SK-N-SH treated with all-trans-retinoic acid at 6 μM for 48 hours (cell line): ENCODE results near the gene PHRF1.

Source experiments
- ATAC-seq: fragments of 200-7000 bp; cut with Tn5 transposase; 3 replicates; pipeline ENCODE4 v1.9.1; 2020; ENCODE audit warnings: mild to moderate bottlenecking, moderate library complexity
- BACH2 ChIP-seq: fragments of 250-450 bp; sonication (Bioruptor Pico); IDR thresholded peaks from 2 replicates; pipeline ENCODE4 v1.9.0; 2021; ENCODE audit warnings: mild to moderate bottlenecking, borderline replicate concordance
- CSDC2 ChIP-seq: fragments of 250-450 bp; sonication (Bioruptor Pico); IDR thresholded peaks from 2 replicates; pipeline ENCODE4 v1.5.0; 2020; ENCODE audit warnings: mild to moderate bottlenecking, moderate library complexity
- CSRNP3 ChIP-seq: fragments of 250-450 bp; sonication (Bioruptor Pico); IDR thresholded peaks from 2 replicates; pipeline ENCODE4 v1.5.1; 2021; ENCODE audit warnings: mild to moderate bottlenecking, moderate library complexity
- ESRRG ChIP-seq: fragments of 250-450 bp; sonication (Bioruptor Pico); IDR thresholded peaks from 2 replicates; pipeline ENCODE4 v1.6.1; 2021; ENCODE audit warnings: mild to moderate bottlenecking
- GLIS3 ChIP-seq: fragments of 250-450 bp; sonication (Bioruptor Pico); IDR thresholded peaks from 2 replicates; pipeline ENCODE4 v1.5.0; 2020; ENCODE audit warnings: mild to moderate bottlenecking, moderate library complexity
- ISL1 ChIP-seq: fragments of 250-450 bp; sonication (Bioruptor Pico); IDR thresholded peaks from 2 replicates; pipeline ENCODE4 v2.1.2; 2022; ENCODE audit warnings: mild to moderate bottlenecking, moderate library complexity
- OSR1 ChIP-seq: fragments of 250-450 bp; sonication (Bioruptor Pico); IDR thresholded peaks from 2 replicates; pipeline ENCODE4 v1.8.0; 2022; ENCODE audit warnings: moderate library complexity, mild to moderate bottlenecking, inconsistent platforms
- POU6F1 ChIP-seq: fragments of 250-450 bp; sonication (Bioruptor Pico); IDR thresholded peaks from 2 replicates; pipeline ENCODE4 v1.8.0; 2021; ENCODE audit warnings: low read depth, mild to moderate bottlenecking, moderate library complexity, borderline replicate concordance
- SNAI2 ChIP-seq: fragments of 250-450 bp; sonication (Bioruptor Pico); IDR thresholded peaks from 2 replicates; pipeline ENCODE4 v1.5.0; 2020; ENCODE audit warnings: mild to moderate bottlenecking, moderate library complexity
- TCF4 ChIP-seq: fragments of 250-450 bp; sonication (Bioruptor Pico); IDR thresholded peaks from 2 replicates; pipeline ENCODE4 v1.8.0; 2021; ENCODE audit warnings: mild to moderate bottlenecking, moderate library complexity, borderline replicate concordance
- TOX ChIP-seq: fragments of 250-450 bp; sonication (Bioruptor Pico); IDR thresholded peaks from 2 replicates; pipeline ENCODE4 v1.8.0; 2021; ENCODE audit warnings: mild to moderate bottlenecking, moderate library complexity, borderline replicate concordance
- ZC3H10 ChIP-seq: fragments of 250-450 bp; sonication (Bioruptor Pico); IDR thresholded peaks from 2 replicates; pipeline ENCODE4 v1.5.1; 2021; ENCODE audit warnings: mild to moderate bottlenecking, moderate library complexity
- ZFP3 ChIP-seq: fragments of 250-450 bp; sonication (Bioruptor Pico); IDR thresholded peaks from 2 replicates; pipeline ENCODE4 v1.5.0; 2020; ENCODE audit warnings: mild to moderate bottlenecking, moderate library complexity
- ZFP30 ChIP-seq: fragments of 450-650 bp; formaldehyde crosslinking; IDR thresholded peaks from 2 replicates; pipeline ENCODE4 v1.5.0; 2022; ENCODE audit warnings: mild to moderate bottlenecking, moderate library complexity
- ZNF565 ChIP-seq: fragments of 450-650 bp; formaldehyde crosslinking; conservative IDR thresholded peaks from 2 replicates; pipeline ENCODE4 v1.5.0; 2020; ENCODE audit warnings: low read depth, mild to moderate bottlenecking, moderate library complexity
- ZNF70 ChIP-seq: fragments of 450-650 bp; formaldehyde crosslinking; IDR thresholded peaks from 2 replicates; pipeline ENCODE4 v1.5.0; 2020; ENCODE audit warnings: mild to moderate bottlenecking, moderate library complexity
- ZNF8 ChIP-seq: fragments of 450-650 bp; formaldehyde crosslinking; IDR thresholded peaks from 2 replicates; pipeline ENCODE4 v1.5.0; 2020; ENCODE audit warnings: mild to moderate bottlenecking, moderate library complexity
- TF ChIP-seq, protein P1 (sequence below): fragments of 250-450 bp; sonication (Bioruptor Pico); IDR thresholded peaks from 2 replicates; pipeline ENCODE4 v1.5.1; 2020; ENCODE audit warnings: low read depth, mild to moderate bottlenecking, moderate library complexity
- TF ChIP-seq, protein P2 (sequence below): fragments of 250-450 bp; sonication (Bioruptor Pico); IDR thresholded peaks from 2 replicates; pipeline ENCODE4 v1.8.0; 2020; ENCODE audit warnings: mild to moderate bottlenecking, moderate library complexity, borderline replicate concordance
- TF ChIP-seq, protein P3 (sequence below): fragments of 250-450 bp; sonication (Bioruptor Pico); IDR thresholded peaks from 2 replicates; pipeline ENCODE4 v1.5.0; 2020; ENCODE audit warnings: mild to moderate bottlenecking, moderate library complexity

The PHRF1 gene

DNA sequence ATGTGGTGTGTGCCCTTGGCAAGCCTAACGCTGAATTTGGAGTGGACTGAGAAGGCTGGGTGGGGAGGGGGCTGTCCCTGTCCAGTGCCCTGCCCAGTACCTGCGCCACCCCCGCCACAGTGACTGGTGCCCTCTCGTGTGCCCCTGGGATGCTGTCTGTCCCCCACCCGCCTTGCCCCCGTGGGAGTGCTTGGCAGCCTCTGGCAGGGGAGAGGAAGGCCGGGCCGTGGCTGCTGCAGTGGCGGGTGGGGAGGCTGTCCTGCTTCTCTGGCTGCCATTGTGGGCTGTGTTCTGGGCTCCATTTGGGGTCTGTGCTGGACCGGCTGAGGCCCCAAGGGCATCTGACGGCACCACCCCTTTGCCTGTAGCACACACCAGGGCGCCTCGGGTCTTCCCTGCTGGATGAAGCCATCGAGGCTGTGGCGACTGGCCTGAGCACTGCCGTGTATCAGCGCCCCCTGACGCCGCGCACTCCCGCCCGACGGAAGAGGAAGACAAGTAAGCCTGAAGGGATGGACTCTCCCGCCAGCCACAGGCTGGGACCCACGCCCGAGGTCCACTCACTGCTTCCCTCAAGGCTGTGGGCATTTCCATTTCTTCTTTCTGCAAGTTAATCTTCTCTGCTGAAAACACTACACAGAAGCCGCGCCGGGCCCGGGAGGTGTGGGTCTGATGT lies 21.9 kb downstream of the PHRF1 start:
- no peak; the same call in 2 of the 3 replicates for ATAC-seq
- TF ChIP-seq TOX (CRISPR knock-in tag) (no peak), OSR1 (no peak), ESRRG (CRISPR knock-in tag) (no peak), ZFP3 (no peak), SNAI2 (CRISPR knock-in tag) (no peak), POU6F1 (CRISPR knock-in tag) (no peak), ZNF565 (CRISPR knock-in tag) (no peak), ZC3H10 (CRISPR knock-in tag) (no peak), GLIS3 (CRISPR knock-in tag) (no peak), CSRNP3 (no peak)
- TF ChIP-seq, all 23 proteins: peak for 0

- TF ChIP-seq CSDC2 (CRISPR knock-in tag) (no peak), GLIS3 (CRISPR knock-in tag) (no peak), ESRRG (CRISPR knock-in tag) (no peak), ZNF70 (CRISPR knock-in tag) (no peak), ZC3H10 (CRISPR knock-in tag) (no peak), TOX (CRISPR knock-in tag) (no peak), OSR1 (no peak), ISL1 (CRISPR knock-in tag) (no peak), ZFP30 (no peak), POU6F1 (CRISPR knock-in tag) (no peak), ZFP3 (no peak)
- TF ChIP-seq, protein P1, sequence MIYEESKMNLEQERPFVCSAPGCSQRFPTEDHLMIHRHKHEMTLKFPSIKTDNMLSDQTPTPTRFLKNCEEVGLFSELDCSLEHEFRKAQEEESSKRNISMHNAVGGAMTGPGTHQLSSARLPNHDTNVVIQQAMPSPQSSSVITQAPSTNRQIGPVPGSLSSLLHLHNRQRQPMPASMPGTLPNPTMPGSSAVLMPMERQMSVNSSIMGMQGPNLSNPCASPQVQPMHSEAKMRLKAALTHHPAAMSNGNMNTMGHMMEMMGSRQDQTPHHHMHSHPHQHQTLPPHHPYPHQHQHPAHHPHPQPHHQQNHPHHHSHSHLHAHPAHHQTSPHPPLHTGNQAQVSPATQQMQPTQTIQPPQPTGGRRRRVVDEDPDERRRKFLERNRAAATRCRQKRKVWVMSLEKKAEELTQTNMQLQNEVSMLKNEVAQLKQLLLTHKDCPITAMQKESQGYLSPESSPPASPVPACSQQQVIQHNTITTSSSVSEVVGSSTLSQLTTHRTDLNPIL (CRISPR knock-in tag): no peak
- TF ChIP-seq, protein P2, sequence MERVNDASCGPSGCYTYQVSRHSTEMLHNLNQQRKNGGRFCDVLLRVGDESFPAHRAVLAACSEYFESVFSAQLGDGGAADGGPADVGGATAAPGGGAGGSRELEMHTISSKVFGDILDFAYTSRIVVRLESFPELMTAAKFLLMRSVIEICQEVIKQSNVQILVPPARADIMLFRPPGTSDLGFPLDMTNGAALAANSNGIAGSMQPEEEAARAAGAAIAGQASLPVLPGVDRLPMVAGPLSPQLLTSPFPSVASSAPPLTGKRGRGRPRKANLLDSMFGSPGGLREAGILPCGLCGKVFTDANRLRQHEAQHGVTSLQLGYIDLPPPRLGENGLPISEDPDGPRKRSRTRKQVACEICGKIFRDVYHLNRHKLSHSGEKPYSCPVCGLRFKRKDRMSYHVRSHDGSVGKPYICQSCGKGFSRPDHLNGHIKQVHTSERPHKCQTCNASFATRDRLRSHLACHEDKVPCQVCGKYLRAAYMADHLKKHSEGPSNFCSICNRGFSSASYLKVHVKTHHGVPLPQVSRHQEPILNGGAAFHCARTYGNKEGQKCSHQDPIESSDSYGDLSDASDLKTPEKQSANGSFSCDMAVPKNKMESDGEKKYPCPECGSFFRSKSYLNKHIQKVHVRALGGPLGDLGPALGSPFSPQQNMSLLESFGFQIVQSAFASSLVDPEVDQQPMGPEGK (CRISPR knock-in tag): no peak
- TF ChIP-seq, protein P3, sequence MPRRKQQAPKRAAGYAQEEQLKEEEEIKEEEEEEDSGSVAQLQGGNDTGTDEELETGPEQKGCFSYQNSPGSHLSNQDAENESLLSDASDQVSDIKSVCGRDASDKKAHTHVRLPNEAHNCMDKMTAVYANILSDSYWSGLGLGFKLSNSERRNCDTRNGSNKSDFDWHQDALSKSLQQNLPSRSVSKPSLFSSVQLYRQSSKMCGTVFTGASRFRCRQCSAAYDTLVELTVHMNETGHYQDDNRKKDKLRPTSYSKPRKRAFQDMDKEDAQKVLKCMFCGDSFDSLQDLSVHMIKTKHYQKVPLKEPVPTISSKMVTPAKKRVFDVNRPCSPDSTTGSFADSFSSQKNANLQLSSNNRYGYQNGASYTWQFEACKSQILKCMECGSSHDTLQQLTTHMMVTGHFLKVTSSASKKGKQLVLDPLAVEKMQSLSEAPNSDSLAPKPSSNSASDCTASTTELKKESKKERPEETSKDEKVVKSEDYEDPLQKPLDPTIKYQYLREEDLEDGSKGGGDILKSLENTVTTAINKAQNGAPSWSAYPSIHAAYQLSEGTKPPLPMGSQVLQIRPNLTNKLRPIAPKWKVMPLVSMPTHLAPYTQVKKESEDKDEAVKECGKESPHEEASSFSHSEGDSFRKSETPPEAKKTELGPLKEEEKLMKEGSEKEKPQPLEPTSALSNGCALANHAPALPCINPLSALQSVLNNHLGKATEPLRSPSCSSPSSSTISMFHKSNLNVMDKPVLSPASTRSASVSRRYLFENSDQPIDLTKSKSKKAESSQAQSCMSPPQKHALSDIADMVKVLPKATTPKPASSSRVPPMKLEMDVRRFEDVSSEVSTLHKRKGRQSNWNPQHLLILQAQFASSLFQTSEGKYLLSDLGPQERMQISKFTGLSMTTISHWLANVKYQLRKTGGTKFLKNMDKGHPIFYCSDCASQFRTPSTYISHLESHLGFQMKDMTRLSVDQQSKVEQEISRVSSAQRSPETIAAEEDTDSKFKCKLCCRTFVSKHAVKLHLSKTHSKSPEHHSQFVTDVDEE: no peak
- ATAC-seq: no peak
These were observed 25.4 kb downstream of the PHRF1 start for GRCh38 chr11:601573-602245.

GRCh38 chr11:603154-603553 lies 26.9 kb downstream of the PHRF1 start:
- no peak for ATAC-seq
- TF ChIP-seq ZFP3 (no peak), ZC3H10 (CRISPR knock-in tag) (no peak), SNAI2 (CRISPR knock-in tag) (no peak), TCF4 (no peak), ZNF8 (CRISPR knock-in tag) (no peak), BACH2 (CRISPR knock-in tag) (no peak), ZNF565 (CRISPR knock-in tag) (no peak), ZFP30 (no peak), CSDC2 (CRISPR knock-in tag) (no peak)
- TF ChIP-seq, protein P2 (CRISPR knock-in tag): no peak
